Stimulated activated naive B cell treated with anti-CD40 and anti-IgM and Interleukin-4, amounts not matched to agents 10 μg/mL and 1 μg/mL and 100 μg/mL, for 72 hours (primary cell): ENCODE results near the gene SP3.
"Not testable (repeated sequence)": the region's sequence is repeated elsewhere in the genome, so short reads cannot be mapped to it uniquely, and the experiment has no call there.

Experiments
- ATAC-seq, 2 donors: fragments of 150-1000 bp; cut with Tn5 transposase; replicated peaks; 2 replicates each; pipeline ENCODE4 v1.10.0; 2021; ENCODE audit warnings: moderate library complexity in 1 of 2
- DNase-seq: peaks from one replicate; pipeline ENCODE4 v3.0.0; 2021
- H3K27ac Mint-ChIP-seq: one replicate; pipeline ENCODE4 v1.8.0; 2022; ENCODE audit warnings: mild to moderate bottlenecking, mixed read lengths
- H3K27me3 Mint-ChIP-seq, 2 donors: one replicate each; pipeline ENCODE4 v1.8.0; 2022; ENCODE audit warnings: mixed read lengths in 2 of 2
- H3K36me3 Mint-ChIP-seq, 2 donors: one replicate each; pipeline ENCODE4 v1.8.0; 2022; ENCODE audit warnings: mixed read lengths in 2 of 2, mild to moderate bottlenecking in 1 of 2
- H3K4me1 Mint-ChIP-seq, 2 donors: one replicate each; pipeline ENCODE4 v1.8.0; 2022; ENCODE audit warnings: mixed read lengths in 2 of 2, mild to moderate bottlenecking in 1 of 2
- H3K4me3 Mint-ChIP-seq, 2 donors: one replicate each; pipeline ENCODE4 v1.8.0; 2022; ENCODE audit warnings: mild to moderate bottlenecking in 2 of 2, mixed read lengths in 2 of 2, moderate library complexity in 1 of 2
- H3K9me3 Mint-ChIP-seq, 2 donors: one replicate each; pipeline ENCODE4 v1.8.0; 2022; ENCODE audit warnings: mixed read lengths in 2 of 2, mild to moderate bottlenecking in 1 of 2

Gene SP3

DNA sequence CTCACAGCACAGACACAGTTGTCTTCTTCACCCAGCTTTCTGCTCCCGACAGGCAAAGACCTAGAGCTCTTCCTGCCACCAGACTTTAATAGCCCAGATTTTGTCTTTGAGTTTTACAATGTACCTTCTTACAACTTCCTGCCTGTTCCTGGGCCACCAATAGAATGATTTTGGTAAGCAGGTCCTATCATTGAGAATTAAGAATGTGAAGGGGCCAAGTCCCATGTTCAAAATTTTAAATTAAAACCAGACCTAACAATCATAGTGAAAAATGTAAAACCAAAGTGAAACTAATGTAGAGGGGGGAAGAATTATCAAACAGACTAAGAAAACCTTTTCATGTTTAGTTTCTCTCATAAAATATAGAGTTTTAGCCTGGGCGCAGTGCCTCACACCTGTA is 72.8 kb downstream of the SP3 start:
- Mint-ChIP-seq H3K36me3 (peaks cover 11 to 24% of the 10 kb centered on the region in 2 donors), H3K27ac (no peak overlapping the region), H3K27me3 (no peaks in the 10 kb centered on the region), H3K9me3 (peaks cover 21 to 22% of the 10 kb centered on the region in 2 donors), H3K4me1 (peaks cover 16 to 24% of the 10 kb centered on the region in 2 donors), H3K4me3 (no peak overlapping the region)
- ATAC-seq (no peak), DNase-seq (no peak)

DNA sequence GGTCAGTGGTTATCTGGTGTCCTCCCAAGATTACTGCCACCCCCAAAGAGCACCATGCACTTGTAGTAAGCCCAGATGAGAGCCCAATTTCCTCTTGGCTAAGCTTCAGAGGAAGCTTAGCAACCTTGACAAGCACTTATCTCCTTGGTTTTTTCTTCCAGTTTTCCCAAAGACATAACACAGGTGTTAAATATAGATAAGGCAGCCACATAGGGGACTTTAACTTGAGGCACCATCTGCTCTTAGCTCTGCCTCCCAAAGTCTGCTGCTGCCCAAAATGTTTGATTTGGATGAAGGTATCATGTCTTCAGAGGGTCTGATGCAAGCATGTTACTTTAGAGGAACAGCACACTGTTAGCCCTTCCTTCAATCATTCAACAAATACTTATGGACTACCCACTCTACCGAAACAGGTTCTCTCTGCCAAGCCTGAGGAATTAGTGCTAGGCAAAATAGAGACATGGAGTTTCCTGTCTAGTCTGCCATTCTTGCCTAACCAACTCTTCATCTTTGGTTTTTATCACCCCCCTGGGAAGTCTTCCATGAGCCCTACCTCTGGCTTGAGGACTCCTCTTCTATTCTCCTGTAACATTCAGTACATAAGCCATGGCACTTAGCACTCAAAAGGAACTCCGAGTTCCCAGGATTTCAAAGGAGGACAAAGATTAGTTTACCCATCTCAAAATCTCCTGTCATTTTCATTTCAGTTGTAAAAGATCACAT is 73.7 kb downstream of the SP3 start:
- peaks cover 14 to 21% of the 10 kb centered on the region in 2 donors for H3K4me1 Mint-ChIP-seq
- H3K9me3 Mint-ChIP-seq = peaks cover 21 to 22% of the 10 kb centered on the region in 2 donors
- no peak for DNase-seq
- H3K27ac Mint-ChIP-seq = no peak overlapping the region
- ATAC-seq = no peak
- no peak overlapping the region for H3K4me3 Mint-ChIP-seq
- no peaks in the 10 kb centered on the region for H3K27me3 Mint-ChIP-seq
- H3K36me3 Mint-ChIP-seq = peaks cover 11 to 24% of the 10 kb centered on the region in 2 donors

DNA sequence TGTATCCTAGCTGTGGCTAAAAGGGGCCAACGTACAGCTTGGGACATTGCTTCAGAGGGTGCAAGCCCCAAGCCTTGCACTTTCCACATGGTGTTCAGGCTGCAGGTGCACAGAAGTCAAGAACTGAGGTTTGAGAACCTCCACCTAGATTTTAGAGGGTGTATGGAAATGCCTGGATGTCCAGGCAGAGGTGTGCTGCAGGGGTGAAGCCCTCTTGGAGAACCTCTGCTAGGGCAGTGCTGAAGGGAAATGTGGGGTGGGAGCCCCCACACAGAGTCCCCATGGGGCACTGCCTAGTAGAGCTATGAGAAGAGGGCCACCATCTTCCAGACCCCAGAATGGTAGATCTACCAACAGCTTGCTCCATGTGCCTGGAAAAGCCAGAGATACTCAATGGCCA is 75.7 kb downstream of the SP3 start:
- H3K27me3 Mint-ChIP-seq, H3K4me3 Mint-ChIP-seq, H3K27ac Mint-ChIP-seq, ATAC-seq, DNase-seq, H3K4me1 Mint-ChIP-seq: not testable (repeated sequence)
- Mint-ChIP-seq H3K9me3 (peaks cover 17 to 19% of the 10 kb centered on the region in 2 donors), H3K36me3 (peaks cover 8 to 16% of the 10 kb centered on the region in 2 donors)

DNA sequence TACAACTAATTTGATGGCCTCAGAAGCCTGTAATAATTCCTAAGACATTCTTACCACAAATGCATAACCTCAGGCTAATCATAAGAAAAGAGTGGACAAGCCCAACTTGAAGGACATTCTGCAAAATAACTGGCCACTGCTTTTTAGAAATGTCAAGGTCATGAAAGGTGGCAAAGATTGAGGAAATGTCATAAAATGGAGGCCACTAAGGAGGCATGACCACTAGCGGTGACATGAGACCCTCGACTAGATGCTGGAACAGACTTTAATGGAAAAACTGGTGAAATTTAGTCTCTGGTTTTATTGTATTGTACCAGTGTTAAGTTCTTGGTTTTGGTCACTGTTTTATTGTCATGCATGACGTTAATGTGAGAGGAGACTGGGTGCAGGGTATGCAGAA is 78.6 kb downstream of the SP3 start:
- no peak overlapping the region for H3K27ac Mint-ChIP-seq
- ATAC-seq (no peak), DNase-seq (no peak)
- peaks cover 0 to 3% of the 10 kb centered on the region in 2 donors for H3K27me3 Mint-ChIP-seq
- peaks cover 17 to 19% of the 10 kb centered on the region in 2 donors for H3K9me3 Mint-ChIP-seq
- H3K36me3 Mint-ChIP-seq = peaks cover 8 to 16% of the 10 kb centered on the region in 2 donors
- H3K4me3 Mint-ChIP-seq = no peak overlapping the region
- peaks cover 2 to 4% of the 10 kb centered on the region in 2 donors for H3K4me1 Mint-ChIP-seq

DNA sequence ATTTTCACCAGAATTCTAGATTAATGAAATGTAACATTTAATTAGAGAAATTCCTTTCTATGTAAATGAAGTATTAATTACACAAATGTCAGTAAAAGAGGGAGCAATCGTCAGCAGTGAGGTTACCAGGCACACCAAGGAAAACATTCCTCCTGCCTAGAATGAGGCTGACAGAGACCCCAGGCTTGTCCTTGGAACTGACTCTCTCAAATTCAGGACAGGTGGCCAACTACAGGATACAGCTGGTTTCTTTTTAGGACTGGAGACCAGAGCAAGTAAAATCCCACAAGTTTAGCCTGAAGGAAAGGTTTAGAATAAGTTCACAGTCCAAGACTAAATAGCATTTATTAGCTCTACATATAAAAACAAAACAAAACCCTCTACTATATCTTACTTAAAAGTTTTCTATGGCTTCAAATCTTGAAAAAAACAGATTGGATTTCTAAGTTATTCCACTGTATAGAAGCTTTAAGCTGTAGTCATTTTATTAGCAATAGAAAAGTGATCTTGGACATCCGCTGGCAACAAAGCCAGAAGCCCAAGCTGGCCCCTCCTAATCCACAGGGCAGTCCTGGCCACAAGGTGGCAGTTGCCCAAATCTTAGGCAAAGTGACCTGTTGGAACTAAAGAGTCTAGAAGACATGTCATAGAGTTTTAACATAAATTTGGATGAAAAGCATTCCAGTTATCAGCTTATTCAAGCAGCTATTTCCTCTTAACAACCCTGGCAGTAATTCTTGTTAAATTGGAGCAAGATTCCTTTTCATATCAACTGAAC is 81.0 kb downstream of the SP3 start:
- ATAC-seq (peak in 1 of 2 donors; percentile 56), DNase-seq (no peak)
- Mint-ChIP-seq H3K36me3 (peaks cover 6% of the 10 kb centered on the region in 2 donors), H3K27ac (no peak overlapping the region), H3K4me1 (peaks cover 2 to 4% of the 10 kb centered on the region in 2 donors), H3K27me3 (peaks cover 7 to 18% of the 10 kb centered on the region in 2 donors), H3K9me3 (peaks cover 7 to 11% of the 10 kb centered on the region in 2 donors), H3K4me3 (no peak overlapping the region)

DNA sequence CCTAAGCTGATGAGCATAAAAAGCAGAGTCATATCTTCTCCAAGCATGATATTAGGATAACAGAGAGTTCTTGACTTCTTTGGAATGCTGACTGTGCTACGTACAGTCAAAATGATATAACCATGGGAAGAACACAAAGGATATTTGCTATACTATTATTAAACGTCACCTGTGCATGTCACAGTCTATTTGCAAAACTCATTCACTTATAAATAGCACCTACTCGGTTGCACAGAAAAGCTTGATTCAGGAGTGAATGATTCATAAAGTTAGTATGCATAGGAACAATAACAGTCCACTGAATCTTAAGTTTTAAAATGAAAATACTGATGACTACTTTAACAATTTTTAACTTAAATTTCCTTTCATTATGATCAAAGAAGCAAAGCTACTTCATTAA is 83.3 kb downstream of the SP3 start:
- Mint-ChIP-seq H3K4me1 (peaks cover 2 to 4% of the 10 kb centered on the region in 2 donors), H3K27ac (no peak overlapping the region), H3K36me3 (no peaks in the 10 kb centered on the region), H3K27me3 (peaks cover 16 to 38% of the 10 kb centered on the region in 2 donors), H3K9me3 (no peaks in the 10 kb centered on the region), H3K4me3 (no peak overlapping the region)
- ATAC-seq (no peak), DNase-seq (no peak)

DNA sequence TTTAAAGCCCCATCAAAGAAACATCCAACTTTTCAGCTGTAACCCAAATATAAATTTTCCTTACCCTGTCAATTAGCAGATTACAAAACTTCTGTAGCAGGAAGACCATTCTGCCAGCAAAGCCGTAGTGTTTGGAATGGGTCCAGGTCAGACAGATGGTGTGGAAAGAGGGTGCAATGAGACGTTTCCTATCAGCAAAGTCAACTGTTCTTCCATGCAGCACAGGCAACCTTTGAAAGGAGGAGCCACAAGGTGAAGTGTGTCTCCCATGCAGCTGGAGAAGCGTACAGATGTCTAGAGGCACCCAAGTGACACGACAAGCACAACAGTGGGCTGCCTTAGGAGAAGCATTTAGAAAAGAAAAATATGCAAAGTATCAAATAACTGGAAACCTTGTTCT is 83.7 kb downstream of the SP3 start:
- no peak overlapping the region for H3K4me3 Mint-ChIP-seq
- no peak for DNase-seq
- H3K27me3 Mint-ChIP-seq = peaks cover 20 to 42% of the 10 kb centered on the region in 2 donors
- H3K4me1 Mint-ChIP-seq = peaks cover 2 to 4% of the 10 kb centered on the region in 2 donors
- no peaks in the 10 kb centered on the region for H3K36me3 Mint-ChIP-seq
- H3K9me3 Mint-ChIP-seq = no peaks in the 10 kb centered on the region
- no peak overlapping the region for H3K27ac Mint-ChIP-seq
- ATAC-seq = no peak

DNA sequence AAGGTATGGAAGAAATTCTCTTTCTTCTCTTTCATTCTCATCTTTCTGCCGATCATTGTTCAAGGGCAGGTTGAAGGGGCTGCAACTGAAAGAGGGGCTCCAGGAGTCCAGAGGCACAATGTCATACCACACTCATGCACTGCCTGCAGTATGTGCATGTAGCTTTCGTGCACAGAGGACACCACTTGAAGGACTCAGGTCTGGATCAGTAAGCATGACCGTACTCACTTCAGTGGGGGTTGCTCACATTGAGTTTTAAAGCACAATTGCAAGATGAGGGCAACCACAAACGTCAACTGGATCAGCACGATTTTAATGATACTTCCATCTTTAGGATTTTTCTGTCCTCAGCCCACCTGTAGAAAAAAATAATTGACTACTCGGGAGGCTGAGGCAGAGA is 84.6 kb downstream of the SP3 start:
- peaks cover 20 to 43% of the 10 kb centered on the region in 2 donors for H3K27me3 Mint-ChIP-seq
- no peaks in the 10 kb centered on the region for H3K9me3 Mint-ChIP-seq
- H3K27ac Mint-ChIP-seq = no peak overlapping the region
- no peak overlapping the region for H3K4me3 Mint-ChIP-seq
- no peak for DNase-seq
- peaks cover 3 to 6% of the 10 kb centered on the region in 2 donors for H3K4me1 Mint-ChIP-seq
- no peak for ATAC-seq
- H3K36me3 Mint-ChIP-seq = no peaks in the 10 kb centered on the region

DNA sequence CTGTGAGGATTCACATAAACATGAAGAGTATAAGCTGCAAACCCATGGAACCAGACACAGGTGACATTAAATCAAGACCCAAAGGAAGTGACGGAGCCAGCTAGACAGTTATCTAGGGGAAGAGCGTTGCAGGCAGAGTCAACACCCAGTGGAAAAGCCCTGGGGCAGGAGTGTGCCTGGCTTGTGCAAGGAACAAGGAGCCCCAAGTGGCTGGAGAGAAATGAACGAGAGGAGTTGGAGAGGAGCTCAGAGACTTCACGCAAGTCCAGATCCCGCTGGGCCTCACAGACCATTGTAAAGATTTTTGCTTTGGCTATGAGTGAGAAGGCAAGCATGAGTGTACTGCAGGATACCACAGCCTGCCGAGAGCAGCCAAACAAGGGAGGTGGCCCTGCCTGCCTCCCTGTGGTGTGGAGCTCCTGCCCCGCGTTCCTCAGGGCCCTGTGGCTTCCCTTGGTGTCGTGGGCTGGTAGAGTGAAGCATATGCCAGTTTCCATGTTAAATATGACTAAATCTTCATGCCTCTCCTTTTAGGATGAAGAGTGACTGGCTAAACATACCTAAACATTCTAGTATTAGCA is 88.2 kb downstream of the SP3 start:
- H3K9me3 Mint-ChIP-seq = no peaks in the 10 kb centered on the region
- H3K27me3 Mint-ChIP-seq = peaks cover 20 to 59% of the 10 kb centered on the region in 2 donors
- no peak overlapping the region for H3K27ac Mint-ChIP-seq
- DNase-seq (no peak), ATAC-seq (no peak)
- H3K4me1 Mint-ChIP-seq = peaks cover 19 to 27% of the 10 kb centered on the region in 2 donors
- H3K4me3 Mint-ChIP-seq = no peak overlapping the region
- no peaks in the 10 kb centered on the region for H3K36me3 Mint-ChIP-seq

DNA sequence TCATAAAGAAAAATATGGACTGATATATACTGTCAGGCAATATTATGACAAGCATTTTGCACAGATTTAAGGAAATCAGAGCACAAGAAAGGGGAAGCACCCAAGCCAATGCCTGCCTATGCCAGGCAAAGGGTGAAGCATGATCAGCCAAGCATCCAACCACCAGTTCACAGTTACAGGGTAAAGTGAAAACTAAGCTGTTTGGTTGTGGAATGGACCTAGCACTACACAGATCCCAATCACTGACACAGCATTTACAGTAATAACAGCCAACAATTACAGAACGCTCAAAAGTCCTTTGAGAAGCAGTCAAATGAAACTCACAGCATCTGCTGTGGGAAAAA is 90.3 kb downstream of the SP3 start:
- ATAC-seq = peak; percentile 99 to 100
- Mint-ChIP-seq H3K9me3 (no peaks in the 10 kb centered on the region), H3K4me3 (peak overlapping the region; percentile 25 to 55)

DNA sequence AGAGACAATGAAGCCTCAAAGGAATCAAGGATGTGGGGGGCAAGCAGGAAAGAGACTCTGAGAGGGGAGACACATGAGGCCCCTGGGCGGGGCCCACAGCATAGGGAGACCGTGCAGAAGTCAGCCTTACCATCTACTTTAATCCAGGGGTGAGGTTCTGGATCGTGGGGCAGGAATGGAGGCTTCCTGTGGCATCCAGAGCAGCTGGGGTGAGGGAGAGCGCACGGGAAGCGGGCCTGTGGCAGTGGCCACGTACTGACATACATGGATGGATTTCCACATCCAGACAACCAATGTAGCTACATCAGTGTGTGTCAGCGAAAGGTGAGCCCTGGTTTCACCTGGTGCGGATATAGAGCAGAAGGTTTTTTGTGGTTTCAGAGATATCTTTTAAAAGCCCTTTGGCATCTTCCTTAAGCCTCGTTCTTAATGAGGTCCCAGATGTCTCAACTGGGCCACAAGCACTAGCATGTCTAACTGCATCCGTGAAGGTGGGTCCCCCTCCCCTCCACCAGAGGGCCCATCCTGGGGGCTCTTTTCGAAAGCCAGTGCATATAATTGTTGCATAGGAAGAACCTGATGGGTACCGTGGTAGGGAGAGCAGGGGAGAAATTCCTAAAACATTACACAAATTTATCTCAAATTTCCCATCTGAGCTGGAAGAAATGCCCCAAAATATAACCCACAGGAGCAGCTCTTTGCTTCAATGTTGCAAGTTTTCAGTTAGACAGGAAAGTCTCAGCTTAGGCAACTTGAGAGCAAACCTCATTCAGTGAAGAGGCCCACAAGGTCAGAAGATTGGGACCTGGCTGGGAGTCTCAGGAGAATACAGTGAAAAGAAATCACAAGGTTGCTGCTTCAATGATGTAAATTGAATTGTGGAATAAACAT is 90.9 kb downstream of the SP3 start:
- DNase-seq (no peak), ATAC-seq (no peak)
- H3K36me3 Mint-ChIP-seq = no peaks in the 10 kb centered on the region
- no peaks in the 10 kb centered on the region for H3K9me3 Mint-ChIP-seq
- H3K27me3 Mint-ChIP-seq = peaks cover 19 to 48% of the 10 kb centered on the region in 2 donors
- H3K4me1 Mint-ChIP-seq = peaks cover 31 to 41% of the 10 kb centered on the region in 2 donors
- H3K4me3 Mint-ChIP-seq = peak overlapping the region in 1 of 2 donors; percentile 55
- peak overlapping the region; percentile 51 for H3K27ac Mint-ChIP-seq

More for the DNA sequence above, 90.3 kb downstream of the SP3 start:
- peaks cover 27 to 36% of the 10 kb centered on the region in 2 donors for H3K4me1 Mint-ChIP-seq
- peak; percentile 58 for DNase-seq
- peak overlapping the region; percentile 51 for H3K27ac Mint-ChIP-seq
- H3K36me3 Mint-ChIP-seq = no peaks in the 10 kb centered on the region
- peaks cover 22 to 54% of the 10 kb centered on the region in 2 donors for H3K27me3 Mint-ChIP-seq

DNA sequence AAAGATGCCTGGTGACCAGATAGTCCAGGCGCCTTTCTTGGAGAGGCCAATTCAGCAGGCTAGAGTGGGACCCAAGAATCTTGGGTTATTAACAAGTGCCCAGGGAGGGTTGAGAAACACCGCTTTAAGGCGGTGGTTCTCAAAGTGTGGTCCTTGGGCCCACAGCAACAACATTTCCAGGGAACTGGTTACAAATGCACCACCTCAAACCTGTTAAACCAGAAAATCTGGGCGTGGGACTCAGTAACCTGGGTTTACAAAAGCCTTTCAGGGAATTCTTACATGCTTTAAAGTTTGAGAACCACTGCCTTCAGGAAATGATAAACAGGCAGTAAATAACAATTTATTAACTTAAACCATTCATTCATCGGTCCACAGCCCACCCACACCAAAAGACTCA is 92.5 kb downstream of the SP3 start:
- ATAC-seq (no peak), DNase-seq (no peak)
- Mint-ChIP-seq H3K27ac (no peak overlapping the region), H3K4me3 (no peak overlapping the region), H3K27me3 (peaks cover 29 to 45% of the 10 kb centered on the region in 2 donors), H3K4me1 (peaks cover 39 to 50% of the 10 kb centered on the region in 2 donors), H3K36me3 (no peaks in the 10 kb centered on the region), H3K9me3 (no peaks in the 10 kb centered on the region)

DNA sequence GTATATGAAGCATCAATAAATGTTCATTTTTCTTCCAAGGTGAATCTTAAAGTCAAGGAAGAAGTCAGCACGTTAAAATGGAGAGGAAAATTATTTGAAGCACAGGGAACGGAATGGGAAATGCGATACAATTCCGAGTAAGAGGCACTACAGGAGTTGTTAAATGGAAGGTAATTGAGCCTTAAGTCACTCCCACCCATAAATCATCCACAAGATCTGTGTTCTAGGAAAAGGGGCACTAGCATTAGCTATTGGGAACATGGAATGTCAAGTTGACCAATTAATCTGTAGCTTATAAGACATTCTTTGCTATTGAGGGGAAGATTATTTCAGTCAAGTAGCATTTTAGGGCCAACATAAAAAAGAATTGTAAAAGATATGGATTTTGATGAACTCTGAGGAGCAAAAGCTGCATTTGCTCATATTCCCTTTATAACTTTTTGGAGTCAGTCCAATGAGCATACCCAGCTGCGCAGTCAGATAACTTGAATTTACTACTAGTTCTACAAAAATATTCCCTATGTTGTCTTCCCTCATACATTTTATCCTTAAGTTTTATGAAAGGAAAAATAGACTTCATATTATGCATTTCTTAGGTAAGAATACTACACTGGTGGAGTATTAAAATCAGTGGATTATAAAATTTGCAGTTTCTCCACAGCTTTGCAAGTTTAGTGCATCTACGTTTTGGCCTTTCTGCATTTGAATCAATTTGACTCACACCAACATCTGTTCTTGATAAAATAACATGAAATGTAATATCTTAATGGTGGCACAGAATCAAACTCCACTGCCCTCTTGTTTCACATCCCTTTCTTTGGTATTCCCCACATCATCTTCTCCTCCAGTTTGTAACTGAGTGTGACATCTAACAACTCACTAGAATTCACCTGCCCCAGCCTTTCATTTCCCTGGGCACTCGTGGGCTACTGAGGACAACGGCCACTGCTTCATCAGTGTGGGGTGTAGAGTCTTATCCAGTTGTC is 95.6 kb downstream of the SP3 start:
- no peaks in the 10 kb centered on the region for H3K9me3 Mint-ChIP-seq
- no peak overlapping the region for H3K27ac Mint-ChIP-seq
- H3K36me3 Mint-ChIP-seq = no peaks in the 10 kb centered on the region
- no peak for DNase-seq
- H3K4me1 Mint-ChIP-seq = peaks cover 31 to 38% of the 10 kb centered on the region in 2 donors
- peaks cover 24 to 52% of the 10 kb centered on the region in 2 donors for H3K27me3 Mint-ChIP-seq
- peak; percentile 52 to 63 for ATAC-seq
- no peak overlapping the region for H3K4me3 Mint-ChIP-seq
